Nephron (organoid): ENCODE data around the gene AGFG1.
A peak's percentile ranks its signal among the peaks of the same experiment; 100 is the strongest.

Experiments
- H3K27ac Mint-ChIP-seq, 3 experiments: 2 replicates each; pipeline ENCODE4 v1.8.0; 2020; ENCODE audit warnings: mixed read lengths in 3 of 3, mild to moderate bottlenecking in 2 of 3, moderate library complexity in 1 of 3
- H3K27me3 Mint-ChIP-seq: 2 replicates; pipeline ENCODE4 v1.8.0; 2021; ENCODE audit warnings: low read depth, mild to moderate bottlenecking, moderate library complexity, mixed read lengths
- H3K36me3 Mint-ChIP-seq: 2 replicates; pipeline ENCODE4 v1.8.0; 2020; ENCODE audit warnings: low read depth, mixed read lengths
- H3K4me1 Mint-ChIP-seq: 2 replicates; pipeline ENCODE4 v1.8.0; 2020; ENCODE audit warnings: mixed read lengths
- H3K4me3 Mint-ChIP-seq, 3 experiments: 2 replicates each; pipeline ENCODE4 v1.8.0; 2020; ENCODE audit warnings: mild to moderate bottlenecking in 3 of 3, mixed read lengths in 3 of 3, moderate library complexity in 2 of 3
- H3K9me3 Mint-ChIP-seq: 2 replicates; pipeline ENCODE4 v1.8.0; 2020; ENCODE audit warnings: mixed read lengths
- TF ChIP-seq, protein P1 (sequence below), 3 experiments: fragments of 200-600 bp; sonication (generic); IDR thresholded peaks; one replicate each; pipeline ENCODE4 v1.5.0; 2021; ENCODE audit warnings: antibody characterized with exemption in 3 of 3; ENCODE audit not compliant: unreplicated experiment in 3 of 3

The AGFG1 gene

DNA sequence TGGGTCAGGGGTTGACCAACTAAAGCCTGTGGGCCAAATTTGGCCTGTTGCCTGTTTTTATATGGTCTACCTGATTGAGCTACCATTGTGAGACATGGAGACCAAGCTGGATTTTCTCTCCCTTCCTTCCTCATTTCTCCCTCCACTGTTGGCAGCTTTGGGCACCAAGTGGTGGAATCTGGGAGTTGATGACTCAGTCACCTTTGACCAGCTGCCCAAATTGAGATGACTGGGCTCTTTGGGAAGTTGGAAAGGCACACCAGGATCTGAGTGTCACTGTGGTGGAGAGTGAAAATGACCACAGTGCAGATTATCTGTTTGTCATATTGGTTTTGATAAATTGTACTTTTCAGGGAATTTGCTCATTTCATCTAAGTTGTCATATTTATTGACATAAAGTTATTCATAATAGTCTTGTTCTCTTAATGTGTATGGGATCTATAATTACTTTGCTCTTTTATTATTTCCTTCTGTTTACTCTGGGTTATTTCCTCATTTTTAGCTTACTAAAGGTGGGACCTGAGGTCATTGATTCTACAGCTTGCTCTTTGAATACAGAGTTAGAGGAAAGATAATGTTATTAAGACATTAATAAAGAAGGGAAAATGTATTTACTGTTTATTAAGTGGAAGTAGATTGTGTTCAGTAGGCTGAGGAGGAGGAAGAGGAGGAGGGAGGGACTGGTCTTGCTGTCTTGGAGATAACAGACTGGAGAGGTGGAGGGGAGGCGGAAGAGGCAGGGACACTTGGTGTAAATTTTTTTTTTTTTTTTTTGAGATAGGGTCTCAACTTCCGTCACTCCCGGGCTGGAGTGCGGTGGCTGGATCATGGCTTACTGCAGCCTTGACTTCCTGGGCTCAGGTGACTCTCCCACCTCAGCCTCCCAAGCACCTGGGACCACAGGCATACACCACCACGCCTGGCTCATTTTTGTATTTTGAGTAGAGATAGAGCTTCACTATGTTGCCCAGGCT, 31.8 kb downstream of the AGFG1 start:
- Mint-ChIP-seq H3K9me3 (no peaks in the 10 kb centered on the region), H3K4me1 (peaks cover 29% of the 10 kb centered on the region)
- TF ChIP-seq, protein P1, sequence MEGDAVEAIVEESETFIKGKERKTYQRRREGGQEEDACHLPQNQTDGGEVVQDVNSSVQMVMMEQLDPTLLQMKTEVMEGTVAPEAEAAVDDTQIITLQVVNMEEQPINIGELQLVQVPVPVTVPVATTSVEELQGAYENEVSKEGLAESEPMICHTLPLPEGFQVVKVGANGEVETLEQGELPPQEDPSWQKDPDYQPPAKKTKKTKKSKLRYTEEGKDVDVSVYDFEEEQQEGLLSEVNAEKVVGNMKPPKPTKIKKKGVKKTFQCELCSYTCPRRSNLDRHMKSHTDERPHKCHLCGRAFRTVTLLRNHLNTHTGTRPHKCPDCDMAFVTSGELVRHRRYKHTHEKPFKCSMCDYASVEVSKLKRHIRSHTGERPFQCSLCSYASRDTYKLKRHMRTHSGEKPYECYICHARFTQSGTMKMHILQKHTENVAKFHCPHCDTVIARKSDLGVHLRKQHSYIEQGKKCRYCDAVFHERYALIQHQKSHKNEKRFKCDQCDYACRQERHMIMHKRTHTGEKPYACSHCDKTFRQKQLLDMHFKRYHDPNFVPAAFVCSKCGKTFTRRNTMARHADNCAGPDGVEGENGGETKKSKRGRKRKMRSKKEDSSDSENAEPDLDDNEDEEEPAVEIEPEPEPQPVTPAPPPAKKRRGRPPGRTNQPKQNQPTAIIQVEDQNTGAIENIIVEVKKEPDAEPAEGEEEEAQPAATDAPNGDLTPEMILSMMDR (IDR thresholded peaks at IDR 0.05; ENCODE audit: unreplicated experiment in 3 of 3) = no peak

DNA sequence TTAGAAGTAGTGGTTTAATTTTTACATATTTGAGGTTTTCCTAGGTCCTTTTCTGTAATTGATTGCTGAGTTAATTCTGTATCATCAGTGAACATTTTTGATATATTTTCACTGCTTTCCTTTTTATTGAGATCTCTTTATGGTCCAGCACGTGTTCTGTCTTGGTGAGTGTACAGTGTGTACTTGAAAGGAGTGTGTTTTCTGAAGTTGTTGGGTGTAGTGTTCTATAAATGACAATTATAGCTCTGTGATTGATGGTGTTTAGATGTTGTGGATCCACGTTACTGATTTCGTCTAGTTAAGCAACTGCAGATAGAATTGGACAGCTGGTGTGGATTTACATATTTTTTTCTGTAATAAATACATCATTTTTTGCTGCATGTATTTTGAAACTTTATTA, 32.7 kb downstream of the AGFG1 start:
- TF ChIP-seq, protein P1 (IDR thresholded peaks at IDR 0.05; ENCODE audit: unreplicated experiment in 3 of 3) = no peak
- Mint-ChIP-seq H3K4me3 (no peak overlapping the region), H3K9me3 (no peaks in the 10 kb centered on the region), H3K27me3 (no peaks in the 10 kb centered on the region), H3K36me3 (peaks cover 24% of the 10 kb centered on the region), H3K27ac (peak overlapping the region in 2 of 3 experiments; percentile 17 to 26), H3K4me1 (peaks cover 34% of the 10 kb centered on the region)

More for the DNA sequence above, 31.8 kb downstream of the AGFG1 start:
- H3K4me3 Mint-ChIP-seq = no peak overlapping the region
- peaks cover 24% of the 10 kb centered on the region for H3K36me3 Mint-ChIP-seq
- peak overlapping the region in 1 of 3 experiments; percentile 27 for H3K27ac Mint-ChIP-seq
- H3K27me3 Mint-ChIP-seq = no peaks in the 10 kb centered on the region

DNA sequence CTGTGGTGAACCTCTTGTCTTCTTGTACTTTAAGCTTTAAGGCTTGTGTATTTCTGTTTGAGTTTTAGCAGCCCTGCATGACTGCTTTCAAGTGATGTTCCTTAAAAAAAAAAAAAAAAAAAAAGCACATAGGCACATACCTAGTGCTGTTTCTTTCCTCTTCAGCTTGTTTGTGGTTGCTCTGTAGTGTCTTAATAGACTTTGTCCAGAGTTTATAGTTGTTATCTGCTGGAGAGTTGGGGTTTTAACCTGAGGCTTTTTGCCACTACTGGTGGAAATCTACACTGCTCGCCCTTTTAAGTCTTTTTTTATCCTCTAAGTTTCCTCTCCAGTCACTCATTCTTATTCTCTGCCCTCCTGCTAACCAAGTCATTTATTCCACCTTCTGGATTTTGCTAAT, 34.5 kb downstream of the AGFG1 start:
- Mint-ChIP-seq H3K9me3 (no peaks in the 10 kb centered on the region), H3K27ac (peak overlapping the region in 2 of 3 experiments; percentile 14 to 70), H3K27me3 (no peaks in the 10 kb centered on the region), H3K36me3 (peaks cover 21% of the 10 kb centered on the region), H3K4me3 (no peak overlapping the region), H3K4me1 (peaks cover 48% of the 10 kb centered on the region)
- TF ChIP-seq, protein P1 (IDR thresholded peaks at IDR 0.05; ENCODE audit: unreplicated experiment in 3 of 3) = no peak

DNA sequence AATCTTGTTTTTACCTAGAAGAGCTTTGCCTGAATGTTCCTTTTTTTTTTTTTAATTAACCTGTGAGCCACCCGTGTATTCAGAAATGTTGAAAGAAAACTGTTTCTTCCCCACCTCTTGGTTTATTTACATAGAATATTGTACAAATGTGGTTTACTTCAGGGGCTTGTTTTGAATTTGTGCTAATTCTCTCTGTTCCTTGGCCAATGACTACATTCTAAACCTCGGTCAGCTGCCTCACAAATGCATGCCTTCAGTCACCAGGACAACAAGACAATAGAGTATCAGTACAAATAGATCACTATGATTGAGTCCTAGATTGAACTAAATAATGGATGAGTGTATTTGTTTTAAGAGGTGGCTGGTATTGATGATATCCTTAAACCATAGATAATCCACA, 36.0 kb downstream of the AGFG1 start:
- H3K27ac Mint-ChIP-seq = no peak overlapping the region
- no peaks in the 10 kb centered on the region for H3K27me3 Mint-ChIP-seq
- peaks cover 59% of the 10 kb centered on the region for H3K4me1 Mint-ChIP-seq
- peaks cover 16% of the 10 kb centered on the region for H3K36me3 Mint-ChIP-seq
- TF ChIP-seq, protein P1 (IDR thresholded peaks at IDR 0.05; ENCODE audit: unreplicated experiment in 3 of 3) = no peak
- no peak overlapping the region for H3K4me3 Mint-ChIP-seq
- H3K9me3 Mint-ChIP-seq = no peaks in the 10 kb centered on the region

DNA sequence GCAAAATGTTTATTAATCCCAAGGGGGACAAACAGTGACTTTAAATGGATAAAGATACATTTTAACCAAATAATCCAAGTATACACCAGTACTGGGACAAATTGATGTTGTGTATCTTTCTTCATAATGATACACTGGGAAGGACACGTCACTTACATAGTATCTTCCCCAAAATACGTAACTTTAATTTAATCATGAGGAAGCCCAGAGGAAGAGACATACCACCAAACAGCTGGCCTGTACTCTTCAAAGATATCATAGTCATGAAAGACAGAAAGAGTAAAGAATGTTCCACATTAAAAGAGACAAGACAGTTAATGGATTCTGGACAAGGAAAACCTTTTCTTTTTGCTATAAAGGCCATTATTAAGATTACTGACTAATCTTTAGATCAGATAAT, 37.1 kb downstream of the AGFG1 start:
- H3K4me1 Mint-ChIP-seq = peaks cover 64% of the 10 kb centered on the region
- TF ChIP-seq, protein P1 (IDR thresholded peaks at IDR 0.05; ENCODE audit: unreplicated experiment in 3 of 3) = no peak
- no peak overlapping the region for H3K4me3 Mint-ChIP-seq
- no peaks in the 10 kb centered on the region for H3K9me3 Mint-ChIP-seq
- H3K36me3 Mint-ChIP-seq = peaks cover 8% of the 10 kb centered on the region
- no peak overlapping the region for H3K27ac Mint-ChIP-seq
- no peaks in the 10 kb centered on the region for H3K27me3 Mint-ChIP-seq
